Neural progenitor cell (in vitro differentiated cells): ENCODE measurements around the gene WDR88.

Experiments
- EZH2 ChIP-seq: fragments of 200-600 bp; sonication (generic); IDR thresholded peaks from 2 replicates; pipeline ENCODE4 v1.6.1; 2017; ENCODE audit warnings: antibody characterized with exemption, mild to moderate bottlenecking, moderate library complexity
- TF ChIP-seq, protein P1 (sequence below): fragments of 200-600 bp; sonication (generic); IDR thresholded peaks from 2 replicates; pipeline ENCODE4 v1.5.1; 2017; ENCODE audit warnings: antibody characterized with exemption, mild to moderate bottlenecking

- TF ChIP-seq, protein P1, sequence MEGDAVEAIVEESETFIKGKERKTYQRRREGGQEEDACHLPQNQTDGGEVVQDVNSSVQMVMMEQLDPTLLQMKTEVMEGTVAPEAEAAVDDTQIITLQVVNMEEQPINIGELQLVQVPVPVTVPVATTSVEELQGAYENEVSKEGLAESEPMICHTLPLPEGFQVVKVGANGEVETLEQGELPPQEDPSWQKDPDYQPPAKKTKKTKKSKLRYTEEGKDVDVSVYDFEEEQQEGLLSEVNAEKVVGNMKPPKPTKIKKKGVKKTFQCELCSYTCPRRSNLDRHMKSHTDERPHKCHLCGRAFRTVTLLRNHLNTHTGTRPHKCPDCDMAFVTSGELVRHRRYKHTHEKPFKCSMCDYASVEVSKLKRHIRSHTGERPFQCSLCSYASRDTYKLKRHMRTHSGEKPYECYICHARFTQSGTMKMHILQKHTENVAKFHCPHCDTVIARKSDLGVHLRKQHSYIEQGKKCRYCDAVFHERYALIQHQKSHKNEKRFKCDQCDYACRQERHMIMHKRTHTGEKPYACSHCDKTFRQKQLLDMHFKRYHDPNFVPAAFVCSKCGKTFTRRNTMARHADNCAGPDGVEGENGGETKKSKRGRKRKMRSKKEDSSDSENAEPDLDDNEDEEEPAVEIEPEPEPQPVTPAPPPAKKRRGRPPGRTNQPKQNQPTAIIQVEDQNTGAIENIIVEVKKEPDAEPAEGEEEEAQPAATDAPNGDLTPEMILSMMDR = no peak
- no peak for TF ChIP-seq EZH2
These were observed 74.5 kb downstream of the WDR88 start for GRCh38 chr19:33206261-33207039.
